Ramos (cell line): Measurements from ENCODE around the gene MOB3A.

Experiments
- in situ Hi-C: fragments of 300-500 bp; cut with MboI; formaldehyde crosslinking; loops from one replicate; pipeline ENCODE4 v1.14.3; 2022; ENCODE audit warnings: low sequenced_read_pairs; ENCODE audit not compliant: unreplicated experiment

MOB3A gene

DNA sequence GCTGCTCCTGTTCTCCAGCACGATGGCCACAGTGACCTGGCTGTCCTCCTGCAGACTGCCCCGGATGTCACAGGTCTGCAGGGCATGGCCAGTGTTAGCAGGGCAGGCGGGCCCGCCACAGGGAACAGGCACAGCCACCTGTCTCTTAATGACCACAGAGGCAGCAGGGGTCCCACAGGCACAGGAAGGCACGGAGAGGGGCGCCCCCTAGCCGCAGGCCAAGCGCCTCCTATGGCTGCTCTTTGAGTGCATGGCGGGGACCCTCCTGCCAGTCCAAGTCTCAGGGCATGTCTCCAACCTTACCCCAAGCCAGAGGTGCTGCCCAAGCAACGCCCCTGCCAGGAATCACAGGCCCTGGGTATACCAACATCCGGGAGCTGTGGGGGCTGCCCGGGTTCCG is 14.7 kb upstream of the MOB3A start:
- in situ Hi-C loops, result no loop called here

- in situ Hi-C loops, result no loop called here
Measured at GRCh38 chr19:2109046-2109864, 13.1 kb upstream of the MOB3A start.

DNA sequence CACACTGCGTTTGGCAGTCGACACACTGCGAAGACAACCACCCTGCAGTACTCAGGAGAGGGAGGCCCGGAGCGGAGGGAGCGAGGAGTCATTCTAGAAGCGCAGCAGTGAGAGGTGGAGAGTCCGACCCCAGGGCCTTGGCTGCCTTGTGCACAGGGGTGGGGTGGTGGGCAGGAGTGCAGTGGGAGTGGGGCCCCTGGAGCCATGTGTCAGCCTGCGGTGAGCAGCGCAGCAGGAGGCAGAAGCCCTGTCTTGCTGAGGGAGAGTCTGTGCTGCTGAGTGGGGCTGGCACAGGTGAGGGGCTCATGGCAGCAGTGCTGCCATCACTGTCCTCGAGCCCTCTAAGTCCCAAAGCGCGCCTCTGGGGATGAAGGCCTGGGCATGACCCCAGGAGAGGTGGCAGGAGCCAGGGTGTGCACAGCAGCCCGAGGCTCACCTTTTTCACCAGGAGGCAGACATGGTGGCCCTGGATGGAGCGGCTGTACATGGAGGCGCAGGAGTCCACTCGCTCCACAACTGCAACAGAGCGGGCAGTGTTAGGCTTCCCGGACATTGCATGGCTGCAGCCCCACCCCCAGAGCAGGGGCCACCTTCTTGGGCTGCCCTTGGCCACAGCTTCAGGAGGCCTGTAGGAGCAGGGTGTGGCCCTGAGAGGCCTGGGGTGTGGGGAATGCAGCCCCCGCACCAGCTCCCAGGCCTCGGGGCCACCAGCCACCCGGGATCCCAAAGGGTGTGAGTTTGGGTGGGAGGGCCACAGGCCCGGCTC is 12.3 kb upstream of the MOB3A start:
- in situ Hi-C loops, result no loop called here

GRCh38 chr19:2103045-2103707 is 7.0 kb upstream of the MOB3A start:
- in situ Hi-C loops, result no loop called here

DNA sequence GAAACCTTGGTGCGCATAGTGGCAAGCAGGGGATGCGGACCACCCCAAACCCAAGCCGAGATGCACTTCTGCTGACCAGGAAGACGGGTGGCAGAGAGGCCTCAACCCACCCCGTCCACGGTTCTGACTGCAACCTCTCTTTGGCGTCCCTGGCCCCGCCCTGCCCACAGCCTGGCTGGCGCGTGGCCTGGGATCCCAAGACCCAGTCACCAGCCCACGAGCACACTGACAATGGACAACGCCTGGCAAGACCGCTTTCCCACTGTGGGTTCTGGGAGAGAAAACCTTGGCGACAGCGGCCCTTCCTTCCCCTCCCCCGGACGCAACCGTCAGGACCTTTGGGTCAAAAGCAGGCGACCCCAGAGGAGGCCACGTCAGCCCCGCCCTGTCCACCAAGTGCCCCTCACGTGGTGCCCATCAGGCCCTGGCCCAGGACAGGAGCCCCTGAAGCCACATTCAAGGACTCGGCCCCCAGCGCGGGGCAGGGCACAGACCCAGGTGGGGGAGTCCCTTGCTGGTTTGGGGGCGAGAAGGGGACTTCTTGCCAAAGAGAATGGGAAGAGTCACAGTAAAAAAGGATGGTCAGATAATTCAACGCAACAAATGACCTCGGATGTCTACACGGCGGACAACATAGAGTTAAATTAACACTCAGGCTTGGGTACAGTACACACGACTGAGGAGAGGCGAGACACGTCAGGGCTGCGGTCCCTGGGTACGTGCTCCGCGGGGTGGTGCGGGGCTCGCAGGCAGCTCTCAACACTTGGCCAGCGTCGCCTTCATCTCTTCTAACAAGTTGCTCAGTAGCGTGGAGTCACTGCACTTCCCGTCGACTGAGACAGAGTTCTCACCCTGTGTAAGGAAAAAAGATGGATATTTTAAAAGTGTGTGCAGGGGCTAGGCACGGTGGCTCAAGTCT is 5.5 kb upstream of the MOB3A start:
- in situ Hi-C loops, result no loop called here

DNA sequence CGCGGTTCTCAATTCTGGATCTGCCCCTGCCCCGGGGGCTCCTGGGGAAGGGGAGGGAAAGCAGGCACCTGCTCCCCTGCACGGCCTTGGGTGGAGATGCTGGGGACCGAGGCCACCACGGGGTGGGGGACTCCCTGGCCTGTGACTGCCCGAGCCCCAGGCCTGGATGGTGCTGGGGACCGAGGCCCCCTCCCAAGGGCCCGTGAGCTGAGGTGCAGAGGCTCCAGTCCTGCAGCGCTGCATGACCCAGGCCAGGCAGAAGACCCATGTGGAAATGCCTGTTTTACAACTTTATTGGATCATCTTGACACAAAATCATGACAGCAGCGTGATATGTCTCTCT is 4.6 kb upstream of the MOB3A start:
- in situ Hi-C loops, result no loop called here

GRCh38 chr19:2099937-2100718 is 4.0 kb upstream of the MOB3A start:
- in situ Hi-C loops, result loop anchor here (25.0 kb wide), 1 partner anchor 438 kb away; the partner anchor contains the start of gene TCF3

DNA sequence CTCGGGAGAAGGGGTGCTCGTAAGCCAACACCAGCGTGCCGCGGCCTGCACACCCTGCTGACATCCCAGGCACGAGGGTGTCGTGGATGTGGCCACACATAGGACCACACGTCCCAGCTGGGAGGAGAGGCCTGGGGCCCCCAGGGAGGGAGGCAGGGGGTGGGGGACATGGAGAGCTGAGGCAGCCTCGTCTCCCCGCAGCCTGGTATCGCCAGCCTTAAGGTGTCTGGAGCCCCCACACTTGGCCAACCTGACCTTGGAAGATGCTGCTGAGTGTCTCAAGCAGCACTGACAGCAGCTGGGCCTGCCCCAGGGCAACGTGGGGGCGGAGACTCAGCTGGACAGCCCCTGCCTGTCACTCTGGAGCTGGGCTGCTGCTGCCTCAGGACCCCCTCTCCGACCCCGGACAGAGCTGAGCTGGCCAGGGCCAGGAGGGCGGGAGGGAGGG is 3.0 kb upstream of the MOB3A start:
- in situ Hi-C loops, result loop anchor here (25.0 kb wide), 1 partner anchor 437 kb away; the partner anchor contains the start of gene TCF3

- in situ Hi-C loops, result loop anchor here (25.0 kb wide), 1 partner anchor 436 kb away; the partner anchor contains the start of gene TCF3
Measured at GRCh38 chr19:2097886-2098327, 1.8 kb upstream of the MOB3A start.

DNA sequence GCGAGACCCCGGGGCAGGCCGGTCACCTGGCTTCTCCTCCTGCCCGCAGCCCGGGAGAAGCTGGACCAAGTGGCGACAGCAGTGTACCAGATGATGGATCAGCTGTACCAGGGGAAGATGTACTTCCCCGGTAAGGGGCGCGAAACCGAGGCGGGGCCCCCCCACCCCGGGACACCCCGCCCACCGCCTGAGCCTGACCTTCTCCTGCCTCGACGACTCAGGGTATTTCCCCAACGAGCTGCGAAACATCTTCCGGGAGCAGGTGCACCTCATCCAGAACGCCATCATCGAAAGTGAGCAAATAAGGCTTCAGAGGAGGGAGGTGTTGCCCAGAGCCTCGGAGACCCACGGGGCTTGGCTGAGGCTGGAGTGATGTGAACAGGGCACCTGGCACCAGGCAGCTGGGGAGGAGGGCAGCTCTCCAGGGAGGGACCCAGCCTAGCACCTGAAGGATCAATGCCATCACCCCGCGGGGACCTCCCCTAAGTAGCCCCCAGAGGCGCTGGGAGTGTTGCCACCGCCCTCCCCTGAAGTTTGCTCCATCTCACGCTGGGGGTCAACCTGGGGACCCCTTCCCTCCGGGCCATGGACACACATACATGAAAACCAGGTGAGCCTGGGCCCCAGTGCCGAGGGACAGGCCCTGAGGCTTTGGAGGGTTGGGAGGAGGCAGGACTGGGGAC is 1.2 kb upstream of the MOB3A start:
- in situ Hi-C loops, result loop anchor here (25.0 kb wide), 1 partner anchor 435 kb away; the partner anchor contains the start of gene TCF3

DNA sequence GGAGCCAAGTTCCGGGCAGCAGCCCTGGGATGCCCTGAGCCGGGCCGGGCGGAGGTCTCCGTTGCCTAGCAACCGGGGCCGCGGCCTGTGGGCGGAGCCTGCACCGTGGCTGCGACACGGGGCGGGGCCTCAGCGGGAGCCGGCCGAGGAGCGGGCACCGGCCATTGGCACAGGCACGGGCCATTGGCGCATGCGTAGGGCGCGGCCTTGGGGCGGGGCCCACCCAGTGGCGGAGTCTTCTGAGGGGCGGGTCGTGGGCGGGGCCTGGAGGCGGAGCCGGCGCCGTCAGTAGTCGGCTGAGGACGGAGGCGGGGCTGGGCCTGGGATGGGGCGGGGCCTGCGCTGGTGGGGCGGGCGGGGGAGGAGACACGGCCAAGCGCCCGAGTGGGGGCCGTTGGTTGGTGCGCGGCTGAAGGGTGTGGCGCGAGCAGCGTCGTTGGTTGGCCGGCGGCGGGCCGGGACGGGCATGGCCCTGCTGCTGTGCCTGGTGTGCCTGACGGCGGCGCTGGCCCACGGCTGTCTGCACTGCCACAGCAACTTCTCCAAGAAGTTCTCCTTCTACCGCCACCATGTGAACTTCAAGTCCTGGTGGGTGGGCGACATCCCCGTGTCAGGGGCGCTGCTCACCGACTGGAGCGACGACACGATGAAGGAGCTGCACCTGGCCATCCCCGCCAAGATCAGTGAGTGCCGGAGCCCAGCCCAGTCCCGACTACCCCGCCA is 515 bp upstream of the MOB3A start, which contains the start of gene IZUMO4:
Gene IZUMO4, plus strand, starts transcription at position 436 of the 723 bp plus-strand sequence. Its CDS starts 31 bp downstream, at position 467.
- in situ Hi-C loops, result loop anchor here (25.0 kb wide), 1 partner anchor 434 kb away; the partner anchor contains the start of gene TCF3

GRCh38 chr19:2091926-2092525 is 4.1 kb downstream of the MOB3A start:
- in situ Hi-C loops, result loop anchor here (25.0 kb wide), 1 partner anchor 430 kb away; the partner anchor contains the start of gene TCF3

DNA sequence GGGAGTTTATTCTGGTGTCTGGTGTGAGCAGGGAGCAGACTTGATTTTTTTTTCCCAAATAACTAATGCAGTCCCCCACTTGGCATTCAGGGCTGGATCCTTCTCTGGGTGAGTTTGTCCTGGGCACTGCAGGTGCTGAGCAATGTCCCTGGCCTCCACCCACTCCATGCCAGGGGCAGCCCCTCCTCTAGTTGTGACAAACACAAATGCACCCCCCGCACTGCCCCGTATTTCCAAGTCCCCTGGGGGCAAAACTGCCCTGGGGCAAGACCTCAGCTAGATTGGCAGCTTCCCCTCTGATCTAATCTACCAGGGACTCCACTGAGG is 6.4 kb downstream of the MOB3A start:
- in situ Hi-C loops, result loop anchor here (10.0 to 25.0 kb wide), 2 partner anchors 427 to 535 kb away; partner anchors contain the start of gene TCF3

DNA sequence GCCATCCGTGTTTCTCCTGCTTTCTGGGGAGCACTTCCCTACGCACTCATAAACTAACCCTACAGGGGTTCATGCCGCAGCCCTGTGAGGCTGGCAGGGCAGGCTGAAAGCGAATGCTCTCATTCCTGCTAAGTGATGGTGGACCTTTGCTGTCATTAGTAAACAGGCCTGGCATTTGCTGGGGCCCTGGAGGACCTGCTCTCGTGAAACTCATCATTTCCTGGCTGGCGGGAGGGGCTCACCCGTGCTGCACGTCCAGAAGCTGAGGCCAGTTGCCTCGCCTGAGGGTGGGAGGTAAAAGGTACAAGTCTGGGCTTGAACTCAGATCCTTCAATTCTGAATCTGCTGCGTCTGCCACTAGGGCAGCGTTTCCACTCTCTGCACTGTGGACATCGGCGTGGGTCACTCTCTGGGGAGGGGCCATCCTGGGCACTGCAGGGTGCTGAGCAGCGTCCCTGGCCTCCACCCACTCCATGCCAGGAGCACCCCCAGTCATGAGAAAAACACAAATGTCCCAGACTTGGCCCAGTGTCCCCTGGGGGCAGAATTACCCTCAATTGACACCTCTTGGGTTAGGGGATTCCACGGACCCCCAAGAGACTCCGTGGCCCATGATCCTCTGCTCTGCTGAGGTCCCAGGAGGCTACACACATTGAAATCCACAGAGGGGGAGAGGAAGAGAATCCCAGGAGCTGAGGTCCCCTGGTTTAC is 7.0 kb downstream of the MOB3A start:
- in situ Hi-C loops, result loop anchor here (10.0 to 25.0 kb wide), 2 partner anchors 427 to 536 kb away; partner anchors contain the start of gene TCF3

DNA sequence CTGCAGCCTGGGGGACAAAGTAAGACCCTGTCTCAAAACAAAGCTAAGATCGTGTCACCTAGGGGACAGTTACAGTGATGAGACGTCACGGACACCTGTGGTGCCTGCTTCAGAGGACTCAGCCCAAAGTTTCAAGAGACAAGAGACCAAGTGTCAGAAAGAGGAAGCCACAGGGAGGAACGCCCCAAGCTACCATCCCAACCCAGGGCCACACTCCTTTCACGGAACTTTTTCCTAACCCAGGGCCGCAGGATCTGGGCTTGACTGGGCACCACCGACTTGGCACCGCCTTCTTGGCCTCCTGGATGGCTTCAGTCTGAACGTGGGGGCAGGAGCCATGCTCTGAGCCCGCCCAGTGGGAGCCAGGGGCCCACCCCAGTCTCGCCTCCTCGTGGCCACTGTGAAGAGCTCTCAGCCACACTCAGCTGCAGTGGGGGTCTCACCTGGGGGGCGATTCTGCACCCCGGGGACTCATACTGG is 8.5 kb downstream of the MOB3A start:
- in situ Hi-C loops, result loop anchor here (10.0 to 25.0 kb wide), 2 partner anchors 425 to 537 kb away; partner anchors contain the start of gene TCF3
